ENCODE measurements around the gene ARHGEF19.
"Not testable (repeated sequence)": the region's sequence is repeated elsewhere in the genome, so short reads cannot be mapped to it uniquely, and the experiment has no call there.

Gene ARHGEF19

DNA sequence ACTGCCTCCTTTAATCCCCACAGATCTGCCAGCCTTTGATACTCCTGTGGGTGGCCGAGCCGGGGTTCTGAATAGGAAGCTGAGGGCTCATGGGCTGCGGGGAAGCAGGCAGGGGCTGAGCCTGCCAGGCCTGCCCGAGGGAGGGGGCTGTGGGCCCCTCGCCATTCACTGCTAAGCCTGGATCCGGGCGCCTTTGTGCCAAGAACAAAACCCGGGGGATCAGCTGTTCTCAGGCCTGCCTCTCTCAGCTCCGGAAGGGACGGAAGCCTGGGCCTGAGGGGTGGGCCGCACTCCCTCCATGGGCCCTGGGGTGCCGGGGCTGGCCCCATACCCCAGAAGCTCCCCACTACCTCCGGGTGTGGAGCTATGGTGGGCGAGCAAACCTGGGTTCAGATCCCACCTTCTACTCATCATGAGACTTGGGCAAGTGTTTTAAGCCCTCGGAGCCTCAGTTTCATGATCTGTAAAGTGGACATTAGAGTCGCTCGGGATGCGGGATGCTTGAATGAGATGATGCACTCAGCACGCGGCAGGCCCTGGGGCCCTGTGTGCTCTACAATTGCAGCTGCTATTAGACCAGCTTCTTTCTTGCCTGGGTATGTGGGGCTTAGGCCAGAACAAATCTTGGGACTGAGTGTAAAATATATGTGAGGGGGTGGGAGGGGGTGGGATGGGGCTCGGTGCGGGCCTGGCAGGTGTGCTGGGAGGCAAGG lies 37.4 kb downstream of the ARHGEF19 start:
- Histone ChIP-seq H3K9ac (ENCODE audit: low read depth, low read length) (peak overlapping the region; percentile 26), H3K36me3 (ENCODE audit: insufficient read depth, low read length) (no peaks in the 10 kb centered on the region), H3K4me1 (ENCODE audit: control insufficient read depth, insufficient read depth, low read length) (peaks cover 54% of the 10 kb centered on the region), H3K4me3 (ENCODE audit: low read length) (no peak overlapping the region), H3K4me2 (ENCODE audit: low read length) (no peak overlapping the region), H3K27me3 (ENCODE audit: control insufficient read depth, insufficient read depth, low read length) (no peaks in the 10 kb centered on the region), H3K9me3 (replicated peaks; ENCODE audit: low read length) (no peaks in the 10 kb centered on the region)

- peak overlapping the region; percentile 49 for H3K9ac ChIP-seq (ENCODE audit: low read depth, low read length)
- H3K36me3 ChIP-seq (ENCODE audit: insufficient read depth, low read length), result no peaks in the 10 kb centered on the region
- no peaks in the 10 kb centered on the region for H3K27me3 ChIP-seq (ENCODE audit: control insufficient read depth, insufficient read depth, low read length)
- no peak overlapping the region for H3K4me3 ChIP-seq (ENCODE audit: low read length)
- no peaks in the 10 kb centered on the region for H3K9me3 ChIP-seq (replicated peaks; ENCODE audit: low read length)
- peaks cover 52% of the 10 kb centered on the region for H3K4me1 ChIP-seq (ENCODE audit: control insufficient read depth, insufficient read depth, low read length)
- no peak overlapping the region for H3K4me2 ChIP-seq (ENCODE audit: low read length)
These were observed 38.1 kb downstream of the ARHGEF19 start for GRCh38 chr1:16174261-16174868.

DNA sequence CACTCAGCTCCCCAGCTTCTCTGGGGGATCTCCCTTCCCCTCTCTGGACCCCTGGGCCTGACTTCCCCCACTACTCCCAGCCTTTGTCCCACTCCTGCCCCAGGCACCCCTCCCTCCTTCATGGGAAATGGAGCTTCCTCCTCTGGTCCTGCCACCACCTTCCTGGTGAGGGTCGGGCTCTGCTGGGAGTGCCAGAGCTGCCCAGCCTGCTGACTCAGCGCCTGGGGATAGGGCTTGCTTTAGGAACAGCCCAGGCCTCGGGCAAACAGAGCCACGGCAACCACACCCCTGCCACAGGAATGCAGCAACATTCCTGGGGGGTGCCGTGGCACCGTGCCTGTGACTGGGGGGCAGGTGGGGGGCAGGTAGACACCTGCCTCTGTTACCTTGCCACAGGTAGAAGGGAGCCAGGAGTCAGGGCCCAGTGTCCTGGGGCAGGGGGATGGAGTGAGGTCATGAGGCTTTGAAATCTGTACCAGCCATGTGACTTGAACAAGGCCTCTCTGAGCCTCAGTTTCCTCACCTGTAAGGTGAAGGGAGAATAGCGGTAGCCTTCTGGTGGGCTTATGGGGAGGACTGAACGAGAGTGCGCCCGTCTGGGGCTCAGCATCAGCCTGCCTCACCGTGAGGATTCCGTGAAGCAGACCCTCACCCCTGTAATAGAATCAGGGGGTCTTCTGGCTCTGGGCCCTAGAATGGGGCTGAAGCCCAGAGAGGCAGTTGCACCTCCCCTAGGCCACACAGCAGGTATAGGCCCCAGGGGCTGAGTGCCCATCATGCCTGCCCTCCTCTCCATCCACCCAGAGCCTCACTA lies 38.8 kb downstream of the ARHGEF19 start:
- no peak overlapping the region for H3K4me3 ChIP-seq (ENCODE audit: low read length)
- H3K4me1 ChIP-seq (ENCODE audit: control insufficient read depth, insufficient read depth, low read length), result peaks cover 47% of the 10 kb centered on the region
- H3K27me3 ChIP-seq (ENCODE audit: control insufficient read depth, insufficient read depth, low read length), result no peaks in the 10 kb centered on the region
- no peaks in the 10 kb centered on the region for H3K9me3 ChIP-seq (replicated peaks; ENCODE audit: low read length)
- no peaks in the 10 kb centered on the region for H3K36me3 ChIP-seq (ENCODE audit: insufficient read depth, low read length)
- peak overlapping the region; percentile 65 for H3K9ac ChIP-seq (ENCODE audit: low read depth, low read length)
- H3K4me2 ChIP-seq (ENCODE audit: low read length), result peak overlapping the region; percentile 63

DNA sequence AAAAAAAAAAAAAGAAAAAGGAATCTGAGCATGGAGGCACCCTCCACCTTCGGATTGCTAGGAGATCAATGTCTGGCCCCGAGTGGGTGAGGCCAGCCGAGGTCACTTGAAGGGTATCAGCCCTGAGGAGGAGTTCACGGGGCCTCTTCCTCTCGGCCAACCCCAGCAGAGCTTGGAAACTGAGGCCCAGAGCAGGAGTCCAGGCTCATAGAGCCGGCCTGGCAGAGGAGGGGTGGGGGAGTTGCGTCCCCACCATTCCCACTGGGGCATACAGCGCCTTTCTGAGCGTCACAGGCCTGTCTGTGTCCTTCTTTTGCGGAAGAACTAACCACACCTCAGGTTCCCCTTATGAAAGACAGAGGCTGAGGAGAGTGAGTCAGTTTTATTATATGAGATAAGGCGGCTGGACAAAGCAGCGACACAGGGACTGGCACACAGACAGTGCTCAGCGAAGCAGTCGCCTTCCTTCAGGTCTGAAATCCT lies 39.4 kb downstream of the ARHGEF19 start:
- peak overlapping the region; percentile 65 for H3K9ac ChIP-seq (ENCODE audit: low read depth, low read length)
- peaks cover 44% of the 10 kb centered on the region for H3K4me1 ChIP-seq (ENCODE audit: control insufficient read depth, insufficient read depth, low read length)
- no peaks in the 10 kb centered on the region for H3K9me3 ChIP-seq (replicated peaks; ENCODE audit: low read length)
- no peaks in the 10 kb centered on the region for H3K36me3 ChIP-seq (ENCODE audit: insufficient read depth, low read length)
- peak overlapping the region; percentile 63 for H3K4me2 ChIP-seq (ENCODE audit: low read length)
- no peaks in the 10 kb centered on the region for H3K27me3 ChIP-seq (ENCODE audit: control insufficient read depth, insufficient read depth, low read length)
- H3K4me3 ChIP-seq (ENCODE audit: low read length), result no peak overlapping the region

GRCh38 chr1:16172218-16172830 lies 40.1 kb downstream of the ARHGEF19 start:
- Histone ChIP-seq H3K27me3 (ENCODE audit: control insufficient read depth, insufficient read depth, low read length) (no peaks in the 10 kb centered on the region), H3K4me1 (ENCODE audit: control insufficient read depth, insufficient read depth, low read length) (peaks cover 46% of the 10 kb centered on the region), H3K36me3 (ENCODE audit: insufficient read depth, low read length) (no peaks in the 10 kb centered on the region), H3K9ac (ENCODE audit: low read depth, low read length) (no peak overlapping the region), H3K4me3 (ENCODE audit: low read length) (no peak overlapping the region), H3K9me3 (replicated peaks; ENCODE audit: low read length) (no peaks in the 10 kb centered on the region), H3K4me2 (ENCODE audit: low read length) (no peak overlapping the region)

DNA sequence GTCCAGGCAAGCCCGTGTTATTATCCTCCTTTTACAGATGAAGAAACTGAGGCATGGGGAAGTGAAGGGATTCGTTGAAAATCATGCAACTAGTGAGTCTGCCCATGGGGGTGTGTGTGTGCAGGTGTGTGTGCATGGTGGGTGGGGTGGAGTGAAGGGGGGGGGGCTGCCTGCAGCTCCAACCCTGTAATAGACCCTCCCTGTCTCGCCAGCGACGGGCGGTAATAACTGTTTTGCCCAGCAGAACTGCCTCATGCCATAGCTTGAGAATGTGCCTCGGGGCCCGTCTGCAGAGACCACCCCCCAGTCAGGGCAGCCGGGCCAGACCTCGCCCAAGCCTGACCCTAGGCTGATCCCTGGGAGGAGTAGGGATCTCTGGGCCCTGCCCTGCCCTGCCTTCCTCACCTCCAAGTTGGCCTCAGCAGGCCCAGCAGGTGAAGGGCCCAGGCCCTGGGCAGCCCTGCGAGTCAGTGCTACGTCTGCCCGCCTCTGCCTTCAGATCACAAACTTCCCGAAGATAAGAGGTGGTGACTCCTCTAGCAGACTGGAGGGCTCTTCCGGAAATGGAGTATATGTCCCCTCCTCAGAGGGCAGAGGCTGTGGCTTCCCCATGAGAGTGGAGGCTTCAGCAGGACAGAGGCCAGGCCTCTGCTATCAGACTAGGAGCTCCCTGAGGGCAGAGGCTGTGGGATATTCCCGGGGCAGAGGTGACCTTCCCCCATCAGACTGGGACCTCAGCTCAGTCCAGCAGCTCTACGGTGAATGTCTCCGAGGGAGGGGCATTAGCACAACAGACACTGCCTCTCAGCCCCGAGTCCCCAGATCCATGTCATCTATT lies 40.9 kb downstream of the ARHGEF19 start:
- peaks cover 40% of the 10 kb centered on the region for H3K4me1 ChIP-seq (ENCODE audit: control insufficient read depth, insufficient read depth, low read length)

DNA sequence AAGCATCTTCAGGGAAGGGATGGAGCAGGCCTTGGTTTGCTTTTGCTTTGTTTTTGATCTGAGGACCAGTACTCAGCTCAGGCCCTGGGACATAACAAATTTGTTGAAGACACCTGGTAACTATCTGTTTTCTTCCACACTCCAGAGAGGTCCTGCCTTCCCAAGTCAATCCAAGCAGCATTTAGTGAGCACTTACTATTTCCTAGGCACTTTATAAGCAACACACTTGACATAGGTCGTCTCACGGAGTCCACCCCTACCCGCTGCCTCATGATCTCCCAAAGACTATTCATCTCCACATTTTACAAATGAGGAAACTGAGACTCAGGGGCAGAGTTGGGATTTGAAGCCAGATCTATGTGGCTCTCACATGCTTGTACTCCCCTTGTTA lies 42.2 kb downstream of the ARHGEF19 start:
- Histone ChIP-seq H3K4me2 (ENCODE audit: low read length) (no peak overlapping the region), H3K9me3 (replicated peaks; ENCODE audit: low read length) (no peaks in the 10 kb centered on the region), H3K27me3 (ENCODE audit: control insufficient read depth, insufficient read depth, low read length) (no peaks in the 10 kb centered on the region), H3K4me1 (ENCODE audit: control insufficient read depth, insufficient read depth, low read length) (peaks cover 27% of the 10 kb centered on the region), H3K4me3 (ENCODE audit: low read length) (no peak overlapping the region), H3K36me3 (ENCODE audit: insufficient read depth, low read length) (no peaks in the 10 kb centered on the region), H3K9ac (ENCODE audit: low read depth, low read length) (no peak overlapping the region)

More for the DNA sequence above, 40.9 kb downstream of the ARHGEF19 start:
- Histone ChIP-seq H3K9me3 (replicated peaks; ENCODE audit: low read length) (no peaks in the 10 kb centered on the region), H3K4me2 (ENCODE audit: low read length) (no peak overlapping the region), H3K4me3 (ENCODE audit: low read length) (no peak overlapping the region), H3K36me3 (ENCODE audit: insufficient read depth, low read length) (no peaks in the 10 kb centered on the region), H3K9ac (ENCODE audit: low read depth, low read length) (no peak overlapping the region), H3K27me3 (ENCODE audit: control insufficient read depth, insufficient read depth, low read length) (no peaks in the 10 kb centered on the region)

- H3K9me3 ChIP-seq (replicated peaks; ENCODE audit: low read length), result no peaks in the 10 kb centered on the region
- H3K9ac ChIP-seq (ENCODE audit: low read depth, low read length), result no peak overlapping the region
- no peak overlapping the region for H3K4me2 ChIP-seq (ENCODE audit: low read length)
- no peaks in the 10 kb centered on the region for H3K36me3 ChIP-seq (ENCODE audit: insufficient read depth, low read length)
- H3K27me3 ChIP-seq (ENCODE audit: control insufficient read depth, insufficient read depth, low read length), result no peaks in the 10 kb centered on the region
- H3K4me1 ChIP-seq (ENCODE audit: control insufficient read depth, insufficient read depth, low read length), result peaks cover 23% of the 10 kb centered on the region
- no peak overlapping the region for H3K4me3 ChIP-seq (ENCODE audit: low read length)
These were observed 43.7 kb downstream of the ARHGEF19 start for GRCh38 chr1:16168622-16169360.

- H3K27me3 ChIP-seq (ENCODE audit: control insufficient read depth, insufficient read depth, low read length); H3K9me3 ChIP-seq (replicated peaks; ENCODE audit: low read length); H3K9ac ChIP-seq (ENCODE audit: low read depth, low read length); H3K4me3 ChIP-seq (ENCODE audit: low read length); H3K36me3 ChIP-seq (ENCODE audit: insufficient read depth, low read length): not testable (repeated sequence)
- peak overlapping the region; percentile 76 for H3K4me2 ChIP-seq (ENCODE audit: low read length)
- H3K4me1 ChIP-seq (ENCODE audit: control insufficient read depth, insufficient read depth, low read length), result peaks cover 17% of the 10 kb centered on the region
These were observed 44.3 kb downstream of the ARHGEF19 start for GRCh38 chr1:16168144-16168495.

DNA sequence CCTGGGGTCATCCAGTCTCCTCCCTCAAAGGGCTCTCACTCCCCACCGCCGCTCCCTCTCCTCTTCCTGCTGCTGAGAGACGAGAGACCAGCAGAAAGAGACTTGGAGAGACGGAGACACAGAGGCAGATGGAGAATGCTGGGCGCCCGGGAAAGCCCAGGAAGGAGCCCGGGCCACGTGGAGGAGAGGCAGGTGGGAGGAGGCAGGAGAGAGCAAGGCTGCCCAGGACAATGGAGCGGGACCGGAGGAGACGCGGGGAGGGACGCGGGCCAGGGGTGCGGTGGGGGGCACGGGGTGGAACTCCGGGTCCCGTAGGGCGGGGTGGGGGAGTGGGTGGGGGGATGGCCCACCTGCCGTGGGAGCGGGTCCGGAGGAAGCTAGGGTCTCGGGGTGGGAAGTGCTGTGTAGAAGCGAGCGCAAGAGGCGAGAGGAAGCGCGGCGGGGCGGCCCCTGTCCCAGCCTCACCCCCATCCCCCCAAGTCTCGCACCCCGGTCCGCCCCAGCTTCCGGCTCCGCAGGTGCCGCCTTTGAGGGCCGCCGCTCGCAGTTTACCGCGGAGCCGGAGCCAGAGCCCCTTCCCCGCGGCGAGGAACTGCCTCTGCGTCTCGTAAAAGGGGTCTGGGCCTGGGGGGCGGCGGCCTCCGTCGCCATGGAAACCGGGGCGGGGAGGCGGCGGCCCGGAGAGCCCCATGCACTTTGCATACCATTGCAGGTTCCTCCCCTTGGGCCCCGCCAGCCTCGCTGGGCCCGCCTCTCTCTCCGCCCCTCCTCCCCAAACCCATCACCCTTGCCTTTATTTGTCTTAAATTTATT lies 44.9 kb downstream of the ARHGEF19 start:
- H3K4me3 ChIP-seq (ENCODE audit: low read length), result peak overlapping the region; percentile 65
- peak overlapping the region; percentile 76 for H3K4me2 ChIP-seq (ENCODE audit: low read length)
- peaks cover 13% of the 10 kb centered on the region for H3K4me1 ChIP-seq (ENCODE audit: control insufficient read depth, insufficient read depth, low read length)
- peak overlapping the region; percentile 27 for H3K9ac ChIP-seq (ENCODE audit: low read depth, low read length)
- no peaks in the 10 kb centered on the region for H3K27me3 ChIP-seq (ENCODE audit: control insufficient read depth, insufficient read depth, low read length)
- no peaks in the 10 kb centered on the region for H3K36me3 ChIP-seq (ENCODE audit: insufficient read depth, low read length)
- no peaks in the 10 kb centered on the region for H3K9me3 ChIP-seq (replicated peaks; ENCODE audit: low read length)

All from skeletal muscle satellite cell (primary cell).